Loucy (cell line): ENCODE data around the gene PRR18.

ENCODE experiments used
- H2AFZ ChIP-seq: fragments of 200-600 bp; sonication (generic); 2 replicates; pipeline ENCODE4 v1.6.0; 2016; ENCODE audit warnings: antibody characterized with exemption, mild to moderate bottlenecking, low read length, moderate library complexity
- H3F3A ChIP-seq: fragments of 200-600 bp; 2 replicates; pipeline ENCODE4 v1.6.0; 2016; ENCODE audit warnings: antibody characterized with exemption, low read depth, mild to moderate bottlenecking
- H3K27me3 ChIP-seq: fragments of 200-600 bp; sonication (generic); 2 replicates; pipeline ENCODE4 v1.6.1; 2014; ENCODE audit warnings: low read length, mild to moderate bottlenecking; ENCODE audit not compliant: insufficient read depth, poor library complexity, severe bottlenecking
- H3K36me3 ChIP-seq: fragments of 200-600 bp; sonication (generic); 2 replicates; pipeline ENCODE4 v1.6.1; 2016; ENCODE audit warnings: low read length; ENCODE audit not compliant: insufficient read depth
- H3K4me1 ChIP-seq: fragments of 200-600 bp; sonication (generic); 2 replicates; pipeline ENCODE4 v1.5.1; 2014; ENCODE audit warnings: low read length, mild to moderate bottlenecking; ENCODE audit not compliant: insufficient read depth, poor library complexity, severe bottlenecking
- H3K4me2 ChIP-seq: fragments of 200-600 bp; sonication (generic); 2 replicates; pipeline ENCODE4 v1.6.0; 2014; ENCODE audit warnings: antibody characterized with exemption, low read length, low read depth, mild to moderate bottlenecking; ENCODE audit not compliant: poor library complexity, severe bottlenecking
- H3K4me3 ChIP-seq: fragments of 200-600 bp; sonication (generic); 2 replicates; pipeline ENCODE4 v1.5.1; 2014; ENCODE audit warnings: low read length, mild to moderate bottlenecking, mixed read lengths; ENCODE audit not compliant: poor library complexity, severe bottlenecking
- H3K79me2 ChIP-seq: fragments of 200-600 bp; sonication (generic); 2 replicates; pipeline ENCODE4 v1.6.1; 2014; ENCODE audit warnings: low read length; ENCODE audit not compliant: insufficient read depth
- H3K9ac ChIP-seq: fragments of 200-600 bp; sonication (generic); 2 replicates; pipeline ENCODE4 v1.6.0; 2014; ENCODE audit warnings: mild to moderate bottlenecking, low read depth, low read length, moderate library complexity; ENCODE audit not compliant: poor library complexity, severe bottlenecking
- H3K9me2 ChIP-seq: fragments of 200-600 bp; sonication (generic); replicated peaks from 2 replicates; pipeline ENCODE4 v1.6.1; 2016; ENCODE audit warnings: low read depth, low read length, mixed read lengths
- H3K9me3 ChIP-seq: fragments of 200-600 bp; sonication (generic); 2 replicates; pipeline ENCODE4 v1.6.1; 2014; ENCODE audit warnings: mild to moderate bottlenecking, antibody characterized with exemption, low read length, low read depth; ENCODE audit not compliant: insufficient read depth
- H4K20me1 ChIP-seq: fragments of 200-600 bp; sonication (generic); 2 replicates; pipeline ENCODE4 v1.6.0; 2014; ENCODE audit warnings: antibody characterized with exemption, low read length, mild to moderate bottlenecking; ENCODE audit not compliant: insufficient read depth, poor library complexity, severe bottlenecking
- EZH2phosphoT487 ChIP-seq: fragments of 200-600 bp; IDR thresholded peaks from 2 replicates; pipeline ENCODE4 v1.6.1; 2018; ENCODE audit warnings: antibody characterized with exemption, mild to moderate bottlenecking, moderate library complexity, borderline replicate concordance
- TF ChIP-seq, protein P1 (sequence below): fragments of 200-600 bp; sonication (generic); conservative IDR thresholded peaks from 2 replicates; pipeline ENCODE4 v1.5.1; 2014; ENCODE audit warnings: mild to moderate bottlenecking, antibody characterized with exemption, low read length

PRR18 gene

DNA sequence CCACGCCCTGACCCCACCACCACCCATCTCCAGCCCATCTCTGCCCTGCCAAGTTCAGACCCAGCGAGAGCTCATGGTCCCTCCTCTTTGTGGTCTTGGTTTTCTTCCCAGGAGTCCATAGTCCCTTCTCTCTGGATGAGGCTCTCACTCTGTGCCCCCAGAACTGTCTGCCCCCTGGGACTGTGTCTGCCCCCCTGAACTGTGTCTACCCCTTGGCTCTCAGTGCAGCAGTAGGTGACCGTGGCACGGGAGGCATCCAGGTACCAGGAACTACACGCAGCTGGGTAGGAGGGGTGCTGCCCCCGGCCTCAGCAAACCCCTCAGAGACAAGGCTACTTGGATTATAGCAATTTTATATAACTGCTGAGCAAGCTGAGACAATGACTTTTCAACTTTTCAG, 23.6 kb downstream of the PRR18 start:
- Histone ChIP-seq H3K27me3 (no peaks in the 10 kb centered on the region), H3K4me3 (no peak overlapping the region), H3K36me3 (no peaks in the 10 kb centered on the region), H3K79me2 (no peaks in the 10 kb centered on the region), H3K4me1 (no peaks in the 10 kb centered on the region), H3F3A (no peaks in the 10 kb centered on the region), H4K20me1 (no peaks in the 10 kb centered on the region), H3K9ac (no peak overlapping the region), H2AFZ (no peak overlapping the region), H3K9me3 (no peaks in the 10 kb centered on the region), H3K9me2 (no peaks in the 10 kb centered on the region), H3K4me2 (no peak overlapping the region)
- no peak for TF ChIP-seq EZH2phosphoT487
- TF ChIP-seq, protein P1, sequence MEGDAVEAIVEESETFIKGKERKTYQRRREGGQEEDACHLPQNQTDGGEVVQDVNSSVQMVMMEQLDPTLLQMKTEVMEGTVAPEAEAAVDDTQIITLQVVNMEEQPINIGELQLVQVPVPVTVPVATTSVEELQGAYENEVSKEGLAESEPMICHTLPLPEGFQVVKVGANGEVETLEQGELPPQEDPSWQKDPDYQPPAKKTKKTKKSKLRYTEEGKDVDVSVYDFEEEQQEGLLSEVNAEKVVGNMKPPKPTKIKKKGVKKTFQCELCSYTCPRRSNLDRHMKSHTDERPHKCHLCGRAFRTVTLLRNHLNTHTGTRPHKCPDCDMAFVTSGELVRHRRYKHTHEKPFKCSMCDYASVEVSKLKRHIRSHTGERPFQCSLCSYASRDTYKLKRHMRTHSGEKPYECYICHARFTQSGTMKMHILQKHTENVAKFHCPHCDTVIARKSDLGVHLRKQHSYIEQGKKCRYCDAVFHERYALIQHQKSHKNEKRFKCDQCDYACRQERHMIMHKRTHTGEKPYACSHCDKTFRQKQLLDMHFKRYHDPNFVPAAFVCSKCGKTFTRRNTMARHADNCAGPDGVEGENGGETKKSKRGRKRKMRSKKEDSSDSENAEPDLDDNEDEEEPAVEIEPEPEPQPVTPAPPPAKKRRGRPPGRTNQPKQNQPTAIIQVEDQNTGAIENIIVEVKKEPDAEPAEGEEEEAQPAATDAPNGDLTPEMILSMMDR, result no peak

DNA sequence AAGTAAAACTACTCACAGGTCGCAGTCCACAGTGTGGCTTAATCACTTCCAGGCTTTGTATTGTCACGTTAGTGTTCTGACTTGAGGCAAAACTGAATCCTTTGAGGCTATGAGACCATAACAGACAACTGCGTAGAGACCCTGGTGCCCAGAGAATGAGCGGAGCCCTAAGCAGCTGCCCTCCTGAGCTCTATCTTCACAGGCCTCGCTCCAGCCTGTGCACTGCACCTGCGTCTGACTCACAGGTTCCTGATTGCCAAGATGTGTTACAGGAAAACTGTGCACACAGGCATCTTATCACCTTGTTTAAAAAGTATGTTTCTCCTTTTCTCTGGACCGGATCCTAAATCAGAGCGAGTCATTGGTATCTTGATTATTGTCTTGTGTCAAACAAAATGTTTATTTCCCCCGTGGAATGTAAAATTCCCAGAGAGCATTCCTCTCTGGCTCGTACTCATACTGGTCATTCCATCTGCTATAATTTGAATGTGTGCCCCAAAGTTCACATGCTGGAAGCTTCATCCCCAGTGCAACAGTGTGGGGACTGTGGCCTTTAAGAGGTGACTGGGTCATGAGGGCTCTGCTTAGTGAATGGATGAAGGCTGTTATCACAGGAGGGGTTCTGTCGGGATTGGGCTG, 25.7 kb downstream of the PRR18 start:
- TF ChIP-seq, protein P1, result no peak
- TF ChIP-seq EZH2phosphoT487, result no peak
- Histone ChIP-seq H3K4me1 (no peaks in the 10 kb centered on the region), H3K27me3 (no peaks in the 10 kb centered on the region), H4K20me1 (no peaks in the 10 kb centered on the region), H3K9me3 (no peaks in the 10 kb centered on the region), H3K79me2 (no peaks in the 10 kb centered on the region), H3K9ac (no peak overlapping the region), H3K36me3 (no peaks in the 10 kb centered on the region), H3F3A (no peaks in the 10 kb centered on the region), H2AFZ (no peak overlapping the region), H3K9me2 (no peaks in the 10 kb centered on the region), H3K4me3 (no peak overlapping the region), H3K4me2 (no peak overlapping the region)

DNA sequence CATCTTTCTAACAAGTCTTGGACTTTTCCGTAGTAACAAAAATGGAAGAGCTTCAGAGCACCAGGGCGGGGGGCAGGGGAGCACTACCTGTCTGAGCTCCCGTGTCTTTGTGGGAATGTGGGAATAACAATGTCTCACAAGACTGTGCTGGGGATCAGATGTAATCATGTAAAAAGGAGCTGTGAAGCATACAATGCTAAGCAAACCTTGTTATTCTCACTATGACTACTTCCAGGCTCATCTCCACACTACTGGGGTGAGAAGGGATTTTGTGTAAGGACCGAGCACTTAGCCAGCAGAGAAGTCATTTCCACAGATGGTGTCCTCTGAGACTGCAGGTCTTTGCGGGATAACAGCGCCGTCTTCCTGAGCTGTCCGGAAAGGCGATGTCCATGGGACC, 27.1 kb downstream of the PRR18 start:
- Histone ChIP-seq H3K9ac (no peak overlapping the region), H3K27me3 (no peaks in the 10 kb centered on the region), H3F3A (no peaks in the 10 kb centered on the region), H2AFZ (no peak overlapping the region), H3K79me2 (no peaks in the 10 kb centered on the region), H3K36me3 (no peaks in the 10 kb centered on the region), H3K9me2 (no peaks in the 10 kb centered on the region), H4K20me1 (no peaks in the 10 kb centered on the region), H3K4me2 (no peak overlapping the region), H3K4me3 (no peak overlapping the region), H3K4me1 (no peaks in the 10 kb centered on the region), H3K9me3 (no peaks in the 10 kb centered on the region)
- TF ChIP-seq, protein P1, result no peak
- TF ChIP-seq EZH2phosphoT487, result no peak
